Lung (tissue), 12 donors: ENCODE measurements around the gene MTARC2. TPM values are rescaled to one million over a fixed set of nuclear protein-coding genes. Genes with fewer than 3 reads are reported as not detected.

ENCODE experiments used
- ATAC-seq: fragments of 200-7000 bp; cut with Tn5 transposase; one replicate; pipeline ENCODE4 v1.9.1; 2020; ENCODE audit warnings: moderate number of reproducible peaks; ENCODE audit not compliant: insufficient read depth, low FRiP score
- DNase-seq, 3 donors: peaks; one replicate each; pipeline ENCODE4 v3.0.0-alpha.2; 2013 to 2017
- H3K27ac ChIP-seq, 2 donors: one replicate each; pipeline ENCODE4 v1.5.1; 2013; ENCODE audit warnings: mild to moderate bottlenecking in 2 of 2, moderate library complexity in 2 of 2, control low read depth in 1 of 2, inconsistent platforms in 1 of 2, low read depth in 1 of 2, low read length in 1 of 2
- H3K27me3 ChIP-seq, 3 donors: one replicate each; pipeline ENCODE4 v1.5.1; 2013; ENCODE audit warnings: low read length in 2 of 3; ENCODE audit not compliant: control insufficient read depth in 3 of 3, insufficient read depth in 3 of 3
- H3K36me3 ChIP-seq, 4 donors: one replicate each; pipeline ENCODE4 v1.5.1; 2013; ENCODE audit warnings: low read length in 4 of 4, mild to moderate bottlenecking in 1 of 4, moderate library complexity in 1 of 4; ENCODE audit not compliant: control insufficient read depth in 4 of 4, insufficient read depth in 4 of 4
- H3K4me1 ChIP-seq, 5 donors: one replicate each; pipeline ENCODE4 v1.5.1; 2013; ENCODE audit warnings: low read length in 5 of 5, mild to moderate bottlenecking in 2 of 5, moderate library complexity in 1 of 5; ENCODE audit not compliant: control insufficient read depth in 5 of 5, insufficient read depth in 5 of 5
- H3K4me3 ChIP-seq: one replicate; pipeline ENCODE4 v1.5.1; 2013; ENCODE audit warnings: mild to moderate bottlenecking, control low read depth, moderate library complexity
- H3K9ac ChIP-seq, 2 donors: one replicate each; pipeline ENCODE4 v1.5.1; 2013; ENCODE audit warnings: low read length in 2 of 2, control low read depth in 1 of 2; ENCODE audit not compliant: insufficient read depth in 1 of 2
- H3K9me3 ChIP-seq, 4 donors: one replicate each; pipeline ENCODE4 v1.5.1; 2013; ENCODE audit warnings: low read length in 3 of 4, mild to moderate bottlenecking in 1 of 4, moderate library complexity in 1 of 4; ENCODE audit not compliant: control insufficient read depth in 4 of 4, insufficient read depth in 3 of 4
- WGBS, 2 donors: extraction: QIAGEN DNeasy Blood & Tissue Kit; methylation state at CpG; one replicate each; pipeline ENCODE4 v1.1.7; 2013; 5-methylcytosine and 5-hydroxymethylcytosine counted together
- polyA plus RNA-seq, 2 donors: library from polyadenylated mRNA; stranded (reverse); fragments of 200-250 nt; gene quantifications; one replicate each; pipeline ENCODE4 v1.2.1, GENCODE V29; 2013
- total RNA-seq, 2 donors: library from RNA; depleted of rRNA in 1 of 2; stranded (reverse); fragments of >200 nt in 1 of 2; gene quantifications; one replicate each; pipeline ENCODE4 v1.2.1, GENCODE V29; 2014 to 2021
- TF ChIP-seq, protein P1 (sequence below): IDR thresholded peaks from 2 replicates; pipeline ENCODE4 v1.5.1; 2012; ENCODE audit warnings: mild to moderate bottlenecking; ENCODE audit errors: control extremely low read depth, extremely low read depth
- donor health status: control.
- donor health status: control.
- donor health status: Bipolar disorder and iron deficiency.
- donor health status: healthy.
- donor health status: DM: yes; HTN: yes; CAD: no.

The MTARC2 gene
- total and polyA plus RNA-seq, 4 donors = 21.4 to 49.9 (median 39.5) TPM

DNA sequence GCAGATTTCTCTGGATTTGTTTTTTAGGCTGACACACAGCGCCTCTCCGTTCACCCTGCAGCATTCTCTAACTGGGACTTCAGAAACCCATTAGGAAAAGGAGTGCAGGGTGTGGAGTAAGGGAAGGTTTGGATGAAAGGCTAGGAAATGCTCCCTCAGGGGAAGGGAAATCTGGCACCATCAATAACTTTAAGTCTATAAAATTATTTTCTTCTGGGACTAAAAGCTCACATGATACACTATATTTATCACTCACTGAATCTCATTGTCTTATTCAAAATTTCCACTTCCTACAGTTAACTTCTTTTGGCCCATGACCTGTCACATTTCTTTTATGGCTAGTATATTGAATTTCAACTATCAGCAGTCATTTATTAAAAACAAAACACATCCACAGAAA, 85.3 kb downstream of the MTARC2 start:
- Histone ChIP-seq H3K36me3 (peaks cover 0 to 2% (median 0%) of the 10 kb centered on the region in 4 donors), H3K27me3 (no peaks in the 10 kb centered on the region), H3K9me3 (peaks cover 0 to 3% (median 0%) of the 10 kb centered on the region in 4 donors), H3K4me3 (no peak overlapping the region), H3K4me1 (peaks cover 0 to 14% (median 2%) of the 10 kb centered on the region in 5 donors), H3K9ac (no peak overlapping the region), H3K27ac (no peak overlapping the region)
- ATAC-seq = no peak
- 91 to 97% methylated on average over 2 of the region's 2 CpGs for WGBS, 2 donors
- DNase-seq = no peak
- TF ChIP-seq, protein P1, sequence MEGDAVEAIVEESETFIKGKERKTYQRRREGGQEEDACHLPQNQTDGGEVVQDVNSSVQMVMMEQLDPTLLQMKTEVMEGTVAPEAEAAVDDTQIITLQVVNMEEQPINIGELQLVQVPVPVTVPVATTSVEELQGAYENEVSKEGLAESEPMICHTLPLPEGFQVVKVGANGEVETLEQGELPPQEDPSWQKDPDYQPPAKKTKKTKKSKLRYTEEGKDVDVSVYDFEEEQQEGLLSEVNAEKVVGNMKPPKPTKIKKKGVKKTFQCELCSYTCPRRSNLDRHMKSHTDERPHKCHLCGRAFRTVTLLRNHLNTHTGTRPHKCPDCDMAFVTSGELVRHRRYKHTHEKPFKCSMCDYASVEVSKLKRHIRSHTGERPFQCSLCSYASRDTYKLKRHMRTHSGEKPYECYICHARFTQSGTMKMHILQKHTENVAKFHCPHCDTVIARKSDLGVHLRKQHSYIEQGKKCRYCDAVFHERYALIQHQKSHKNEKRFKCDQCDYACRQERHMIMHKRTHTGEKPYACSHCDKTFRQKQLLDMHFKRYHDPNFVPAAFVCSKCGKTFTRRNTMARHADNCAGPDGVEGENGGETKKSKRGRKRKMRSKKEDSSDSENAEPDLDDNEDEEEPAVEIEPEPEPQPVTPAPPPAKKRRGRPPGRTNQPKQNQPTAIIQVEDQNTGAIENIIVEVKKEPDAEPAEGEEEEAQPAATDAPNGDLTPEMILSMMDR = no peak

Other genes with a start within 250 kb of the MTARC2 start
- gene MARK1, start 220.2 kb upstream of the MTARC2 start, total RNA-seq = 1 to 10 TPM; 4.7 to 6.5 TPM
- 1 to 10 TPM; 1.3 to 1.5 TPM for gene MARK1, start 220.2 kb upstream of the MTARC2 start, polyA plus RNA-seq
- gene C1orf115, start 58.0 kb upstream of the MTARC2 start, total RNA-seq = 10 to 100 TPM; 18.2 to 19.0 TPM
- gene C1orf115, start 58.0 kb upstream of the MTARC2 start, polyA plus RNA-seq = 10 to 100 TPM; 13.3 to 18.9 TPM
- gene MTARC1, start 38.6 kb downstream of the MTARC2 start, total RNA-seq = 10 to 100 TPM; 19.2 to 22.3 TPM
- 10 to 100 TPM; 10.1 to 12.3 TPM for gene MTARC1, start 38.6 kb downstream of the MTARC2 start, polyA plus RNA-seq
- 10 to 100 TPM; 20.9 to 36.7 TPM for gene HLX, start 131.1 kb downstream of the MTARC2 start, total RNA-seq
- 10 to 100 TPM; 14.8 to 30.5 TPM for gene HLX, start 131.1 kb downstream of the MTARC2 start, polyA plus RNA-seq